BLaER1 (cell line): Measurements from ENCODE around the gene FBXO36.

Source experiments
- H3K27ac ChIP-seq: shearing (Covaris generic); formaldehyde crosslinking; 2 replicates; pipeline ENCODE4 v1.8.1; 2022
- H3K27me3 ChIP-seq: shearing (Covaris generic); formaldehyde crosslinking; 2 replicates; pipeline ENCODE4 v1.8.1; 2022
- H3K36me3 ChIP-seq: shearing (Covaris generic); formaldehyde crosslinking; 2 replicates; pipeline ENCODE4 v1.8.1; 2022
- H3K4me1 ChIP-seq: shearing (Covaris generic); formaldehyde crosslinking; 2 replicates; pipeline ENCODE4 v1.8.1; 2022
- H3K4me2 ChIP-seq: shearing (Covaris generic); formaldehyde crosslinking; 2 replicates; pipeline ENCODE4 v1.8.1; 2022
- H3K4me3 ChIP-seq: shearing (Covaris generic); formaldehyde crosslinking; 2 replicates; pipeline ENCODE4 v1.8.1; 2022
- H3K9ac ChIP-seq: shearing (Covaris generic); formaldehyde crosslinking; 2 replicates; pipeline ENCODE4 v1.8.1; 2022
- H3K9me3 ChIP-seq: shearing (Covaris generic); formaldehyde crosslinking; 2 replicates; pipeline ENCODE4 v1.8.1; 2022
- H4K20me1 ChIP-seq: shearing (Covaris generic); formaldehyde crosslinking; 2 replicates; pipeline ENCODE4 v1.8.1; 2022
- Cebpa-rat ChIP-seq: shearing (Covaris generic); IDR thresholded peaks from 2 replicates; pipeline ENCODE4 v1.8.1; 2022

Gene FBXO36

DNA sequence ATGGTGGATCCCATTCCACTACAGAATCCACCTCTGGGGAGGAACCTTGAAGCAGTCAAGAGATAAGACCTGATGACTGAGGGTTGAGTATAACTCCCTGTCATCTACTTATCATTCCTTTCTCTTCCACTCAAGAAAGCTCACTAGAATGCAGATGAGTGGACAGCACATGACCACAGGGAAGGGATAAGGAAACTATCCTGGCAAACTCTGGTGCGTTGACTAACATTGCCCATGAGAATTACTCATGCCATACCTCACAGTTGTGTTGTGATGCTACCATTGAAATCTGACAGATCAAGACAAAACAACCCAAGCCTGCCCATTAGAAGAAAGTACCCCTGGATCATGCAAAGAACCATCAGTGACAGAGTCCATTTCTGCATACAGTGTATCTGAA, 119.9 kb downstream of the FBXO36 start:
- no peak for TF ChIP-seq Cebpa-rat
- Histone ChIP-seq H3K36me3 (peaks cover 18% of the 10 kb centered on the region; the same call in 1 of the 2 replicates), H3K4me2 (no peak overlapping the region), H3K27ac (no peak overlapping the region), H3K4me1 (no peaks in the 10 kb centered on the region), H4K20me1 (no peaks in the 10 kb centered on the region), H3K4me3 (no peak overlapping the region), H3K27me3 (no peaks in the 10 kb centered on the region), H3K9me3 (no peaks in the 10 kb centered on the region), H3K9ac (no peak overlapping the region)

DNA sequence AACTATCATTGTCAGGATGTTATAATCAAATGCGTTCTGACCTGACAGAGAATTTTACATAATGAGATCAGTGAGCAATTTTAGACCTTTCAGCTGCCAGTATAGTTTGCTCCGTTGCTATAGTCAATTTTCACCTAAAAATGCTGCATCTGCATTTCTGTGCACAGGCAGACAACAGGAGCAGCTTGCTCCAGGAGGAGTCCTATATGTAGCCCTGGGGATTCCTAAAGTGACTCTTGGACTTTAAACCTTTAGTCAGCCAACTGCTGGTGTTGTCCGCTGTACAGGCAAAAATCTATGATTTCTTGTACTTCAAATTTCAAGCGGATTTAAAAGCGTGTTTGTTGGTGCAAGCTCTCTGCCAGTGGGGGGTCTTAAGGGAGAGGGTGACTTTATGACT, 120.7 kb downstream of the FBXO36 start:
- H3K4me2 ChIP-seq = no peak overlapping the region
- H3K27ac ChIP-seq = no peak overlapping the region

DNA sequence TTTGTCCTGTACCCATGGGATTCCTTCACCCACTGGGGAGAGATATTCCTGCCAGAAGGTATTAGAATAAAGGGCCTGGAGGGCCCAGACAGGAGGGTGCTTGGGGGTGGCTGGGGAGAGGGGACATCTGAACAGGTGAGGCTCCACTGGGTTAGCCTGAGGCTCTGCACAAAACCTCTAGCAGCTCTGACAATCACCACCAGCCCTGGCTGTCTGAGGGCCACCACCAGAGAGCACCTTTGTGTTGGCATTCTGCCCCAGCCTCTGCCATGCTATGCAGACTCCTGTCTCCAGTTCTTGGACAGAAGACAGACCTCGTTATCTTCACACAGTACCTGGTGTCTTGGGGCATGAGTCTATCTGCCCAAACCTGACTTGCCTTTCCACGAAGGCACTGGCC, 121.2 kb downstream of the FBXO36 start:
- Histone ChIP-seq H3K4me2 (no peak overlapping the region), H3K9me3 (no peaks in the 10 kb centered on the region), H3K27me3 (no peaks in the 10 kb centered on the region), H3K27ac (no peak overlapping the region), H3K4me1 (no peaks in the 10 kb centered on the region), H3K36me3 (peaks cover 18% of the 10 kb centered on the region; the same call in 1 of the 2 replicates), H4K20me1 (no peaks in the 10 kb centered on the region), H3K9ac (no peak overlapping the region), H3K4me3 (no peak overlapping the region)
- TF ChIP-seq Cebpa-rat = no peak

More for the DNA sequence above, 120.7 kb downstream of the FBXO36 start:
- no peak for TF ChIP-seq Cebpa-rat
- no peaks in the 10 kb centered on the region for H3K9me3 ChIP-seq
- H3K4me3 ChIP-seq = no peak overlapping the region
- no peaks in the 10 kb centered on the region for H3K4me1 ChIP-seq
- no peak overlapping the region for H3K9ac ChIP-seq
- H3K27me3 ChIP-seq = no peaks in the 10 kb centered on the region
- H4K20me1 ChIP-seq = no peaks in the 10 kb centered on the region
- H3K36me3 ChIP-seq = peaks cover 18% of the 10 kb centered on the region; the same call in 1 of the 2 replicates

DNA sequence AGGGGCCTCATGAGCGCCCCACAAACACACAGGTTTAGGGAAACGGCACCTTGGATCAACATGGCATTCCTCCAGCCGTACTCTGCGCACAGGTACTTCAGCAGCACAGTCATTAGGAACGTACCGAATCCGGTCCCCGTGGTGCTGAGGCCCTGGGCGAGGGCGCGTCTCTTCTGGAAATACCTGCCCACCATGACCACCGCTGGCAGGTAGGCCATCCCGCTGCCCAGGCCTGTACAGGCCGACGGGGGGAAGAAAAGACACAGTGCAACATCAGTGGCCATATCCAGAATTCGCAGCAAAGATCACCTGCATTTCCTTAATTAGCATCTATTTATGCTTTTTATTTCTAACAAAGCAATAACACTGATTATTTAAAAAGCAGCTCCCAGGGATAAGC, 124.2 kb downstream of the FBXO36 start:
- Histone ChIP-seq H3K36me3 (peaks cover 18% of the 10 kb centered on the region; the same call in 1 of the 2 replicates), H3K4me2 (no peak overlapping the region), H3K27ac (no peak overlapping the region), H3K9me3 (no peaks in the 10 kb centered on the region), H3K4me1 (no peaks in the 10 kb centered on the region), H3K9ac (no peak overlapping the region), H3K27me3 (no peaks in the 10 kb centered on the region), H3K4me3 (no peak overlapping the region), H4K20me1 (no peaks in the 10 kb centered on the region)
- TF ChIP-seq Cebpa-rat = no peak

DNA sequence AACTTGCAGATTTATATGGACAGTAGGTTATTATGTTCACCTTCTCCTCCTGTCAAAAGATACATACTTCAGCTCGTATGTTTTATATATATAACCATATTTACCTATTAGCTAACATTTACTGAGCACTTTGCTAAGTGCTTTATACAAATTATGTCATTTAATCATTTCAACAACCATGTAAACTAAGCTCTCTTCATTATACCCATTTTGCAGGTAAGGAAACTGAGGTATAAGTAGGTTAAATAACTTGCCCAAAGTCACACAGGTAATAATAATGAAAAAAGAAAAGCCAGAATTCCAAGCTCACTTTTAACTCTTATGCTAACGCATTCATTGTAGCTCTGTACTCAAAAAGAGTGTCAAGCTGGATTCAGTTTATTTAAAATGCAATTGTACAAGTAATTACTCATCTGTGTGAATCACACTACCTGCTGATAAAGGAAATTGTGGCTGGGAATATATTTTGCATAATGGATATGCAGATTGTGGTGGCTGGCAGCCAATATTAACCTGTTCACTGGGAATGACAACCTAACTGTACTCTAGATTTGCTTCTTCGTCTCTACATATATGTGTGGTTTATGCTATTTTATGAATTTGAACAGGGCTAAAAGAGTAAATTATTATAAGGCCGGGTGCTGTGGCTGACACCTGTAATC, 125.8 kb downstream of the FBXO36 start:
- no peak for TF ChIP-seq Cebpa-rat
- H3K9me3 ChIP-seq = no peaks in the 10 kb centered on the region
- peaks cover 10% of the 10 kb centered on the region; the same call in 1 of the 2 replicates for H3K4me1 ChIP-seq
- H3K27me3 ChIP-seq = no peaks in the 10 kb centered on the region
- H3K9ac ChIP-seq = no peak overlapping the region
- no peak overlapping the region for H3K27ac ChIP-seq
- H4K20me1 ChIP-seq = no peaks in the 10 kb centered on the region
- H3K4me3 ChIP-seq = no peak overlapping the region
- H3K36me3 ChIP-seq = peaks cover 18% of the 10 kb centered on the region; the same call in 1 of the 2 replicates
- H3K4me2 ChIP-seq = no peak overlapping the region

DNA sequence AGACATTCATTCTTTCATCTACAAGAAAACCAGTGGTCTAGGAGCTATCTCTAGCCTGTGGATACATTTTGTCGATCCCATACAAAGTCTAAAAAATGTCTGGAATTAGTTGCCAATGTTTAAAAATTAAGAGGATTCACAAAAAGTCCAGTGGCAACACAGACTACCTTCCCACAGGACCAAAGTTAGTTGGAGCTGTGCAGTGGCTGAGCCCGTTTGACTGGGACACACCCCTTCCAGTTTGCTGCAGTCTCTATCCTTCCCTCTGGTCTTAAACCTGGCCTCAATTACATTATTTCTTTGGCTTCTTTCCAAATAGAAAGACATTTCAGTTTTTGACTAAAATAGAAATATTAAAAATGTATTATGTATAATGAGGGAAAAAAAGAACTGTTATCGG, 127.8 kb downstream of the FBXO36 start:
- H3K27ac ChIP-seq = no peak overlapping the region
- no peak for TF ChIP-seq Cebpa-rat

DNA sequence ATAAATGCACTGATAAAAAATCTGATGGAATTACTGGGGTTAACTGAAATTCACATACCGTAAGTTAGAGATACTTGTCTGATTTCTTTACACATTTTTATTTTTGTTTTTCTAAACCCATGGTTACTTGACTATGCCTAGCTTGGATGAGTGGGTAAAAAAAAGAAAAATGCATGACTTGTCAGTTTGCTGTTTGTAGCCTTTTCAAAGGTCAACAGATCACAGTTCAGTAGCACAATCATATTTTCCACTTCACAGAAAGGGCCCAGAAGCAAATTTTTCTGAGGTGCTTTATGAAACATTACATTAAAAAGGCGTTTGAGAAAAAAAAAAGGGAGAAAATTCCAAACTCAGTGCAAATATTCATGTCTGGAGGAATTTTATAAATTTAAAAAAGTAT, 130.0 kb downstream of the FBXO36 start:
- H3K27ac ChIP-seq = no peak overlapping the region
- H3K27me3 ChIP-seq = no peaks in the 10 kb centered on the region
- H3K9ac ChIP-seq = no peak overlapping the region
- no peaks in the 10 kb centered on the region for H3K36me3 ChIP-seq
- 0 out of 2 replicates have a peak overlapping the region, but pooled peaks have one; percentile 2 for H3K4me2 ChIP-seq
- peaks cover 11% of the 10 kb centered on the region; the same call in 1 of the 2 replicates for H3K4me1 ChIP-seq
- H4K20me1 ChIP-seq = no peaks in the 10 kb centered on the region
- H3K9me3 ChIP-seq = no peaks in the 10 kb centered on the region
- TF ChIP-seq Cebpa-rat = no peak
- H3K4me3 ChIP-seq = no peak overlapping the region

More for the DNA sequence above, 127.8 kb downstream of the FBXO36 start:
- Histone ChIP-seq H3K4me3 (no peak overlapping the region), H3K27me3 (no peaks in the 10 kb centered on the region), H3K9ac (no peak overlapping the region), H3K4me2 (no peak overlapping the region), H3K36me3 (peaks cover 15% of the 10 kb centered on the region; the same call in 1 of the 2 replicates), H3K9me3 (no peaks in the 10 kb centered on the region), H4K20me1 (no peaks in the 10 kb centered on the region), H3K4me1 (peaks cover 11% of the 10 kb centered on the region; the same call in 1 of the 2 replicates)

DNA sequence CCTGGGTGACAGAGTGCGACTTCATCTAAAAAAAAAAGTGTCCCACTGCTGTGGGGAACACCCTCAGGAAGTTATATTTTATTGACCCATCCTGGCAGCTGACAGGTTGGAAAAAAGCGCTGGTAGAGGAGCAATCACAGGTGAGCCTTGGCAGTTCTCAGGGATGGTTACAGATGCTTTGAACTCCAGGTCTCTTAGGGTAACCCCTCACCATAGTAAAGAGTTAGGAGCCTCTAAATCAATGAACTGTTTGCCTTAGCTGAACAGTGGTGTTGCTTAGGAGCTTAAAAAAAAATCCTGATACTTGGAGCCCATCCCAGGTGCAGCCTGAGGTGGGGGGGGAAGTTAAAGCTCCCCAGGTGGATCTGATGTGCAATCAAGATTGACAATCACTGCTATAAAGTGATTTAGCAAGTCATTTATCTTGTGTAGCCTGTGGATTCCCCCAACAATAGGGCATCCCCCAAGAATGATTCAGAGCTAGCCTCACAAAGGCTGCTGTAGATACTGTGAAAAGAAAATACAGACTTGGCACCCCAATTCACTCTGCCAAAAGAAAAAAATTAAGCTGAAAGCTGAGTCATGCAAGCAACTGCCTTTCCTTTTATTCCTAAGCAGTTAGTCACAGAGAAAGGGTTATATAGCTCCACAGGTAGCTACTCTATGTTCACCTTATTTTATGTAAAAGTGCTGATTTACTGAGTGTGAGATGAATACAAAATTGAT, 131.6 kb downstream of the FBXO36 start:
- Histone ChIP-seq H3K36me3 (0 out of 2 replicates have a peak, but pooled peaks cover 3% of the 10 kb centered on the region), H3K4me3 (no peak overlapping the region), H3K4me1 (peaks cover 11% of the 10 kb centered on the region; the same call in 1 of the 2 replicates), H4K20me1 (no peaks in the 10 kb centered on the region), H3K4me2 (no peak overlapping the region), H3K27ac (no peak overlapping the region), H3K9me3 (no peaks in the 10 kb centered on the region), H3K9ac (no peak overlapping the region), H3K27me3 (no peaks in the 10 kb centered on the region)
- no peak for TF ChIP-seq Cebpa-rat

DNA sequence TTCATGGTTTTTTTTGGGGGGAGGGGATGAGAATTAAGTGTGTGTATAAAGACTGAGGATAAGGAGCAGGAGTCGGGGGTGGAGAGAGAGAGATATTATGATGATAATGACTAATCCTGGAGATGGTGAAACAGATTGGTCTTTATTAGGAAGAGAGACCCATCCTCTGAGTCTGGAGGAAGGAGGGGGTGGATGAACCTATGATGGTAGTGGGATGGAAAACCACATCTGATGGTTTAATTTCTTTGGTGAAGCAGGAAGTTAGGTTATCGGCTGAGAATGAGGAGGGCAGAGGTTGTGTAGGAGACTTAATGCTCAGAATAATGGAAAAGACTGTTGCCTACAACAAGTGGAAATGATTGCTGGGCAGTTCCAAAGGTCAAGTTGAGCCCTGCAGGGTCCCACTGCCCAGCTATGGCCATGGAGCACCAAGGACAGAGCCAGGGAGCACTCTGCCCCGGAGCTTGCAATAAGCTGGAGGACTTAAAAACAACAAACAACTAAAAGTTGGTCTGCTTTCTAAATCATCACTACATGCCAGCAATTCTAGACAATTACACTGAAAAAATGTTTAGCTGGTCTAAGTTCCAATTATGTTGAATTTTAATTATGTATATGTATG, 138.5 kb downstream of the FBXO36 start:
- H3K4me3 ChIP-seq = no peak overlapping the region
- H3K4me2 ChIP-seq = 0 out of 2 replicates have a peak overlapping the region, but pooled peaks have one; percentile 3
- H3K9me3 ChIP-seq = no peaks in the 10 kb centered on the region
- H3K27ac ChIP-seq = no peak overlapping the region
- H4K20me1 ChIP-seq = no peaks in the 10 kb centered on the region
- TF ChIP-seq Cebpa-rat = no peak
- peaks cover 5% of the 10 kb centered on the region for H3K4me1 ChIP-seq
- 0 out of 2 replicates have a peak, but pooled peaks cover 13% of the 10 kb centered on the region for H3K36me3 ChIP-seq
- no peak overlapping the region for H3K9ac ChIP-seq
- H3K27me3 ChIP-seq = no peaks in the 10 kb centered on the region
